ENCODE measurements around the gene CCDC172.

CCDC172 gene

DNA sequence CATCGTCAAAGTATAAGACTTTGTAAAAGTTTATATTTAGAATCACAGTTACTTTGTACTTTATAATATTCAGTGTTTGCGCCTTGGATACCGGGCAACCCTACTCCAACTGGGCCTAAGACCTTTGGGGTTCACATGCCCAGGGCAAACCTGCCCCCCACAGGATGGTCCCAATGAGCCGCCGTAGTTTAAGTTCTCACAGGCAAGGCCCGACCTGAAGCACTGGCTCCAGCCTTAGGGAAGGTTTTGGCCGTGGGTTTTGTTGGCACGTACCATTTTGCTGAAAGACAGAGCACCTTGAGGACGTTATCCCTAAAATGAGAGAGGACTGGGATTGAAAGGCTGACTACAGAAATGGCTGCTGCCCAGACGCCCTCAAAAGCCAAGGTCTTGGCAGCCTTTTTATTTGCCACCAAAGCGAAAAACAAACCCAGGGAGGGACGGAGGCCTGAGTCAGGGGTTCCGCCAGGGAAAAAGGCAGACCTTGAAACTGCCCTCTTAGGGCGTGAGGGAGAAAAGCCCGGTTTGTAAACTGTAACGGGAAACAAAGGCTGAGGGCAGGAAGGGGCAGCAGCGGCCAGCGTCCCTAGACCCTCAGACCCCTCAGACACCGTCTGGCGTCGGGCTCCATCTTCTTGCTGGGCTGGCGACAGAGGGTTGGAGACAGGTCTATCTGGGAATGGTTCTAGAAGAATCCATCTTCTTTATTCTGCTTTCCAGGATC lies at the start of gene CCDC172:
TSS of gene CCDC172 (plus strand) at position 222 of the 724 bp plus-strand sequence. CDS start 564 bp downstream, outside the sequence.
- no peak within 1 kb of the TSS for H3K27ac ChIP-seq
- no peak for DNase-seq (ENCODE audit: low spot score)
- POLR2A ChIA-PET (ENCODE audit: low non-redundant PET) = no interaction called here
- CTCF ChIA-PET = interaction anchor here (0.6 to 0.7 kb wide), 2 partner anchors 14 to 67 kb away, joined by 3 to 4 read pairs; no protein-coding TSS in a partner anchor
- TF ChIP-seq, protein P1, sequence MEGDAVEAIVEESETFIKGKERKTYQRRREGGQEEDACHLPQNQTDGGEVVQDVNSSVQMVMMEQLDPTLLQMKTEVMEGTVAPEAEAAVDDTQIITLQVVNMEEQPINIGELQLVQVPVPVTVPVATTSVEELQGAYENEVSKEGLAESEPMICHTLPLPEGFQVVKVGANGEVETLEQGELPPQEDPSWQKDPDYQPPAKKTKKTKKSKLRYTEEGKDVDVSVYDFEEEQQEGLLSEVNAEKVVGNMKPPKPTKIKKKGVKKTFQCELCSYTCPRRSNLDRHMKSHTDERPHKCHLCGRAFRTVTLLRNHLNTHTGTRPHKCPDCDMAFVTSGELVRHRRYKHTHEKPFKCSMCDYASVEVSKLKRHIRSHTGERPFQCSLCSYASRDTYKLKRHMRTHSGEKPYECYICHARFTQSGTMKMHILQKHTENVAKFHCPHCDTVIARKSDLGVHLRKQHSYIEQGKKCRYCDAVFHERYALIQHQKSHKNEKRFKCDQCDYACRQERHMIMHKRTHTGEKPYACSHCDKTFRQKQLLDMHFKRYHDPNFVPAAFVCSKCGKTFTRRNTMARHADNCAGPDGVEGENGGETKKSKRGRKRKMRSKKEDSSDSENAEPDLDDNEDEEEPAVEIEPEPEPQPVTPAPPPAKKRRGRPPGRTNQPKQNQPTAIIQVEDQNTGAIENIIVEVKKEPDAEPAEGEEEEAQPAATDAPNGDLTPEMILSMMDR (conservative IDR thresholded peaks at IDR 0.05; ENCODE audit: low read depth) = no peak

GRCh38 chr10:116276981-116277380 lies 47.3 kb upstream of the CCDC172 start:
- TF ChIP-seq, protein P1 (conservative IDR thresholded peaks at IDR 0.05; ENCODE audit: low read depth) = no peak
- H3K27ac ChIP-seq = no peak overlapping the region
- POLR2A ChIA-PET (ENCODE audit: low non-redundant PET) = no interaction called here
- DNase-seq (ENCODE audit: low spot score) = no peak
- CTCF ChIA-PET = no interaction called here

- ChIA-PET CTCF (interaction anchor here (0.6 kb wide), 1 partner anchor 374 kb away, joined by 3 read pairs; no protein-coding TSS in a partner anchor), POLR2A (ENCODE audit: low non-redundant PET) (no interaction called here)
- DNase-seq (ENCODE audit: low spot score) = no peak
- no peak overlapping the region for H3K27ac ChIP-seq
- TF ChIP-seq, protein P1 (conservative IDR thresholded peaks at IDR 0.05; ENCODE audit: low read depth) = no peak
These were observed 45.4 kb upstream of the CCDC172 start for GRCh38 chr10:116278846-116279245.

DNA sequence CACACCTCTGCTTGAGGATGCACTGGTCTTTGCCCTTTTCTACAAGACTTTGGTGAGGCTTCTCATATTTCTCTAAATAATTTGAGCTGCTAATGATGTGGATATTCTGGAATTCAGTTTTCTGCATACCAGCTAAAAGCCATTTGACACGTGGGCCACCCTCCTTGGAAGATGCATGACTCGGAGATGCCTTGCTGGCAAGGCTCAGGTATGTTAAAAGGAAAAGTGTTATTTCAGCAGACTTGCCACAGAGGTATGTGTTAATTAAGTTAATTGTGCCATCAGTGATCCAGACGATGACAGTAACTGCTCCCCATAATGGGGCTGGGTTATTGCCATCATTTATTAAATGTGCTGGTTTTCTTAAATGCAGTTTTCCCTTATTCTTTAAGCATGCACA lies 42.5 kb upstream of the CCDC172 start:
- POLR2A ChIA-PET (ENCODE audit: low non-redundant PET) = no interaction called here

DNA sequence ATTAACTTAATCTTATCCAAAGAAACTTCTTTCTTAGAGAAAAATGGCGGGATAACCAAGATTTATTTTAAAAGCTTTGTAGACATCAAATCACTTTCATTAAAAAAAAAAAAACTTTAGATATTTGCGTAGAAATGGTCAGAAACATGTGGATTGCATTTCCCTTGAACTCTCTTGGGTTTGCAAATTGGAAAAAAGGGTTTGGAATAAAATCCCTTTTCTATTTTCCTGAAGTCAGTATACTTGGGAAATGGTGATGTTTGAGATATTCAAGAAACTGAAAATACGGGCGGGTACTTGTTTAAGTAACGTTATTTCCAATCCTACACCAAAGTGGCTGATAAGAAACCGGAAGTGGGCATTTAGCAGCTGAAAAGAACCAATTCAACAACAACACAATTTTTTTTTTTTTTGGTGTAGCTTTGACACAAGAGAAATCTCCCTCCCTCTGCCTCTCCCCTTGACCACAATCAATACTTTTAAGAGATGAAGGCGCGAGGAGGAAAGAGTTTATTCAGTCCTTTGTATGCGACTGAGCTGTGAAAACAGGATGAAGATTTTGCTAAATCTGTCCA lies 37.5 kb upstream of the CCDC172 start:
- H3K27ac ChIP-seq = no peak overlapping the region
- POLR2A ChIA-PET (ENCODE audit: low non-redundant PET) = no interaction called here
- DNase-seq (ENCODE audit: low spot score) = no peak
- CTCF ChIA-PET = interaction anchor here (0.6 to 2.9 kb wide), 5 partner anchors 13 to 902 kb away, joined by 3 to 19 read pairs (median 4); no protein-coding TSS in a partner anchor
- TF ChIP-seq, protein P1 (conservative IDR thresholded peaks at IDR 0.05; ENCODE audit: low read depth) = no peak

More for the DNA sequence above, 42.5 kb upstream of the CCDC172 start:
- DNase-seq (ENCODE audit: low spot score) = no peak
- CTCF ChIA-PET = no interaction called here
- no peak overlapping the region for H3K27ac ChIP-seq
- TF ChIP-seq, protein P1 (conservative IDR thresholded peaks at IDR 0.05; ENCODE audit: low read depth) = no peak

DNA sequence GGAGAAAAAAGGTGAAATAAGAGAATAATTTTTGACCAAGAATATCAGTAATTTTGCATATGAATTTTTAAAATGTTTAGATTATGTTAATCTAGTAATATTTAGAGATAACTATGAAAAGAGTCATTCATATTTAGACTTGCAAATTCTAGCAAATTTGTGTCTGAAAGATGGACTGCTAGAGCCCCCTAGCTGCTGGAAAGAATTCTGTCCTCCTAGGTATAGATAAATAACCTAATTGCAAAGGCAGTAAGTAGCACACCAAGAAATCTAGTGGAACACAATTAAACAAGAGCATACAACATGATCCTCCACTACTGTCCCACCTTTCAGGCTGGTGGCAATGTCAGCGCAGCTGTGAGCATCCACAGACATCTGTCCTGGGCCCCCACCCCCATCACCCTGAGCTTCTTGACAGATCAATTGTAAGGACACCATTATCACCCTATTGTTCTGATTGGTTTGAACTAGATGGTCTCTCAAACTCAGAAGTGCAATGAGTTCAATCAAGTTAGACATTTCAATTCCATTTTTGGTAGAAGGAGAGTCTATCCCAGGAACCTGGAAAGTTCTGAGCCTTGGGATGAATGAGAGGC lies 36.2 kb upstream of the CCDC172 start:
- TF ChIP-seq, protein P1 (conservative IDR thresholded peaks at IDR 0.05; ENCODE audit: low read depth) = peak; percentile 56
- ChIA-PET POLR2A (ENCODE audit: low non-redundant PET) (no interaction called here), CTCF (interaction anchor here (0.6 to 2.9 kb wide), 13 partner anchors 14 to 1147 kb away, joined by 3 to 19 read pairs (median 4); no protein-coding TSS in a partner anchor)
- DNase-seq (ENCODE audit: low spot score) = peak; percentile 48
- no peak overlapping the region for H3K27ac ChIP-seq
